Activated effector memory CD4-positive, alpha-beta T cell treated with anti-CD3 and anti-CD28 coated beads, Interleukin-2, amount 50 U/mL, for 16 hours (primary cell): ENCODE results near the gene MCAM.

Experiments
- DNase-seq: peaks from one replicate; pipeline ENCODE4 v3.0.0-alpha.2; 2020

MCAM gene

GRCh38 chr11:119305556-119306372 is 11.2 kb downstream of the MCAM start:
- no peak for DNase-seq

- no peak for DNase-seq
Measured at GRCh38 chr11:119303227-119303718, 13.7 kb downstream of the MCAM start.

- no peak for DNase-seq
Measured at GRCh38 chr11:119300198-119300964, 16.5 kb downstream of the MCAM start.

GRCh38 chr11:119299416-119299815 is 17.5 kb downstream of the MCAM start:
- no peak for DNase-seq

GRCh38 chr11:119298726-119299125 is 18.2 kb downstream of the MCAM start:
- no peak for DNase-seq

GRCh38 chr11:119297938-119298337 is 19.0 kb downstream of the MCAM start:
- no peak for DNase-seq

GRCh38 chr11:119295178-119295577 is 21.8 kb downstream of the MCAM start:
- DNase-seq: no peak

GRCh38 chr11:119293461-119293860 is 23.5 kb downstream of the MCAM start:
- no peak for DNase-seq

- DNase-seq: no peak
Measured at GRCh38 chr11:119290894-119291497, 25.9 kb downstream of the MCAM start.

GRCh38 chr11:119288219-119288618 is 28.7 kb downstream of the MCAM start:
- no peak for DNase-seq

GRCh38 chr11:119285431-119285830 is 31.5 kb downstream of the MCAM start:
- DNase-seq: no peak

GRCh38 chr11:119284344-119285157 is 32.4 kb downstream of the MCAM start:
- no peak for DNase-seq

GRCh38 chr11:119282495-119282894 is 34.4 kb downstream of the MCAM start:
- no peak for DNase-seq

GRCh38 chr11:119277660-119278059 is 39.3 kb downstream of the MCAM start:
- DNase-seq: no peak

GRCh38 chr11:119273721-119274120 is 43.2 kb downstream of the MCAM start:
- DNase-seq: no peak

- DNase-seq: no peak
Measured at GRCh38 chr11:119267645-119268044, 49.3 kb downstream of the MCAM start.

- no peak for DNase-seq
Measured at GRCh38 chr11:119266517-119267255, 50.2 kb downstream of the MCAM start.

GRCh38 chr11:119266063-119266462 is 50.9 kb downstream of the MCAM start:
- no peak for DNase-seq

GRCh38 chr11:119263352-119263940 is 53.5 kb downstream of the MCAM start:
- no peak for DNase-seq

GRCh38 chr11:119262668-119263351 is 54.1 kb downstream of the MCAM start:
- DNase-seq: no peak

- no peak for DNase-seq
Measured at GRCh38 chr11:119258983-119259382, 57.9 kb downstream of the MCAM start.
